ENCODE measurements around the gene MRE11. TPM values are rescaled to one million over a fixed set of nuclear protein-coding genes. Genes with fewer than 3 reads are reported as not detected.

MRE11 gene
- total RNA-seq, 2 experiments from 2014 or later: 42.6 to 62.1 TPM

- POLR2A ChIA-PET: interaction anchor here (1.2 to 1.5 kb wide), 4 partner anchors 8 to 30 kb away, joined by 3 to 5 read pairs (median 4); no protein-coding TSS in a partner anchor
- Histone ChIP-seq H4K20me1 (ENCODE audit: insufficient read depth, low read length) (no peaks in the 10 kb centered on the region), H3K9me2 (ENCODE audit: insufficient read depth, low read length) (no peaks in the 10 kb centered on the region), H3K79me2 (ENCODE audit: insufficient read depth, low read depth, low read length) (no peaks in the 10 kb centered on the region), H3K4me2 (ENCODE audit: low read length) (no peak overlapping the region), H2AFZ (ENCODE audit: low read length) (no peak overlapping the region), H3K36me3 (ENCODE audit: insufficient read depth, low read length) (peaks cover 70% of the 10 kb centered on the region), H3K4me3 (ENCODE audit: low read depth, low read length, poor library complexity, severe bottlenecking) (no peak overlapping the region), H3K4me1 (ENCODE audit: insufficient read depth, low read length, poor library complexity, severe bottlenecking) (no peaks in the 10 kb centered on the region), H3K27ac (ENCODE audit: low read depth, low read length, poor library complexity, severe bottlenecking) (no peak overlapping the region), H3K9me3 (ENCODE audit: low read length) (peaks cover 7% of the 10 kb centered on the region; the same call in 1 of the 2 replicates)
- no TSS peak for BruUV-seq (replicated peaks)
- no peak for TF ChIP-seq EZH2phosphoT487 (IDR thresholded peaks at IDR 0.05; ENCODE audit: borderline replicate concordance, low read depth, low read length)
- TF ChIP-seq, protein P1, sequence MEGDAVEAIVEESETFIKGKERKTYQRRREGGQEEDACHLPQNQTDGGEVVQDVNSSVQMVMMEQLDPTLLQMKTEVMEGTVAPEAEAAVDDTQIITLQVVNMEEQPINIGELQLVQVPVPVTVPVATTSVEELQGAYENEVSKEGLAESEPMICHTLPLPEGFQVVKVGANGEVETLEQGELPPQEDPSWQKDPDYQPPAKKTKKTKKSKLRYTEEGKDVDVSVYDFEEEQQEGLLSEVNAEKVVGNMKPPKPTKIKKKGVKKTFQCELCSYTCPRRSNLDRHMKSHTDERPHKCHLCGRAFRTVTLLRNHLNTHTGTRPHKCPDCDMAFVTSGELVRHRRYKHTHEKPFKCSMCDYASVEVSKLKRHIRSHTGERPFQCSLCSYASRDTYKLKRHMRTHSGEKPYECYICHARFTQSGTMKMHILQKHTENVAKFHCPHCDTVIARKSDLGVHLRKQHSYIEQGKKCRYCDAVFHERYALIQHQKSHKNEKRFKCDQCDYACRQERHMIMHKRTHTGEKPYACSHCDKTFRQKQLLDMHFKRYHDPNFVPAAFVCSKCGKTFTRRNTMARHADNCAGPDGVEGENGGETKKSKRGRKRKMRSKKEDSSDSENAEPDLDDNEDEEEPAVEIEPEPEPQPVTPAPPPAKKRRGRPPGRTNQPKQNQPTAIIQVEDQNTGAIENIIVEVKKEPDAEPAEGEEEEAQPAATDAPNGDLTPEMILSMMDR (conservative IDR thresholded peaks at IDR 0.05; ENCODE audit: low read length): no peak
- intact Hi-C loops (cut with micrococcal nuclease; ENCODE audit: unreplicated experiment): no loop called here
- DNase-seq (ENCODE audit: low spot score): no peak
- CTCF ChIA-PET (ENCODE audit: unreplicated experiment): no interaction called here
These were observed 43.6 kb downstream of the MRE11 start for GRCh38 chr11:94450048-94450447.

DNA sequence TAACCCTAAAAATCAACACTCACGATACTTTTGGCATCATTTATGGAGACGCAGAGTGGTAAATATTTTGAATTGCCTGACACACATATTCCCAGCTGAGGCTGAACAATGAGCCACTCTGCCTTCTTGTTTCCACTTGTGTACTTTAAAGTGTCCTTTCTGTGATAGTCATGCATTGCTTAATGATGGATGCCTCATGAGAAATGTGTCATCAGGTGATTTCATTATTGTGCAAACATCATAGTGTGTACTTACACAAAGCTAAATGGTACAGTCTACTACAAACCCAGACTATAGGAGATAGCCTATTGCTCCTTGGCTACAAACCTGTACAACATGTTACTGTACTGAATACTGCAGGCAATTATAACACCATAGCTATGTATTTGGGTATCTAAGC is 44.2 kb downstream of the MRE11 start:
- ChIA-PET CTCF (ENCODE audit: unreplicated experiment) (no interaction called here), POLR2A (interaction anchor here (0.7 to 1.2 kb wide), 2 partner anchors 21 to 227 kb away, joined by 3 to 4 read pairs; no protein-coding TSS in a partner anchor)
- Histone ChIP-seq H3K4me1 (ENCODE audit: insufficient read depth, low read length, poor library complexity, severe bottlenecking) (no peaks in the 10 kb centered on the region), H3K9me3 (ENCODE audit: low read length) (peaks cover 7% of the 10 kb centered on the region; the same call in 1 of the 2 replicates), H3K79me2 (ENCODE audit: insufficient read depth, low read depth, low read length) (no peaks in the 10 kb centered on the region), H4K20me1 (ENCODE audit: insufficient read depth, low read length) (no peaks in the 10 kb centered on the region), H3K9me2 (ENCODE audit: insufficient read depth, low read length) (no peaks in the 10 kb centered on the region), H3K4me2 (ENCODE audit: low read length) (no peak overlapping the region), H3K4me3 (ENCODE audit: low read depth, low read length, poor library complexity, severe bottlenecking) (no peak overlapping the region), H3K36me3 (ENCODE audit: insufficient read depth, low read length) (peaks cover 69% of the 10 kb centered on the region), H3K27ac (ENCODE audit: low read depth, low read length, poor library complexity, severe bottlenecking) (no peak overlapping the region), H2AFZ (ENCODE audit: low read length) (no peak overlapping the region)
- intact Hi-C loops (cut with micrococcal nuclease; ENCODE audit: unreplicated experiment): no loop called here
- TF ChIP-seq, protein P1 (conservative IDR thresholded peaks at IDR 0.05; ENCODE audit: low read length): no peak
- no peak for TF ChIP-seq EZH2phosphoT487 (IDR thresholded peaks at IDR 0.05; ENCODE audit: borderline replicate concordance, low read depth, low read length)
- no peak for DNase-seq (ENCODE audit: low spot score)
- no TSS peak for BruUV-seq (replicated peaks)

- peaks cover 69% of the 10 kb centered on the region for H3K36me3 ChIP-seq (ENCODE audit: insufficient read depth, low read length)
- BruUV-seq (replicated peaks): no TSS peak
- CTCF ChIA-PET (ENCODE audit: unreplicated experiment): no interaction called here
These were observed 44.6 kb downstream of the MRE11 start for GRCh38 chr11:94449029-94449428.

More at GRCh38 chr11:94449029-94449428, 44.6 kb downstream of the MRE11 start:
- POLR2A ChIA-PET: interaction anchor here (0.7 to 1.2 kb wide), 2 partner anchors 21 to 228 kb away, joined by 3 to 4 read pairs; no protein-coding TSS in a partner anchor
- no peak overlapping the region for H3K4me2 ChIP-seq (ENCODE audit: low read length)
- peaks cover 7% of the 10 kb centered on the region; the same call in 1 of the 2 replicates for H3K9me3 ChIP-seq (ENCODE audit: low read length)
- intact Hi-C loops (cut with micrococcal nuclease; ENCODE audit: unreplicated experiment): no loop called here
- no peaks in the 10 kb centered on the region for H3K4me1 ChIP-seq (ENCODE audit: insufficient read depth, low read length, poor library complexity, severe bottlenecking)
- DNase-seq (ENCODE audit: low spot score): no peak
- TF ChIP-seq, protein P1 (conservative IDR thresholded peaks at IDR 0.05; ENCODE audit: low read length): no peak
- TF ChIP-seq EZH2phosphoT487 (IDR thresholded peaks at IDR 0.05; ENCODE audit: borderline replicate concordance, low read depth, low read length): no peak
- no peaks in the 10 kb centered on the region for H3K9me2 ChIP-seq (ENCODE audit: insufficient read depth, low read length)
- H3K79me2 ChIP-seq (ENCODE audit: insufficient read depth, low read depth, low read length): no peaks in the 10 kb centered on the region
- H2AFZ ChIP-seq (ENCODE audit: low read length): no peak overlapping the region
- H4K20me1 ChIP-seq (ENCODE audit: insufficient read depth, low read length): no peaks in the 10 kb centered on the region
- no peak overlapping the region for H3K4me3 ChIP-seq (ENCODE audit: low read depth, low read length, poor library complexity, severe bottlenecking)
- no peak overlapping the region for H3K27ac ChIP-seq (ENCODE audit: low read depth, low read length, poor library complexity, severe bottlenecking)

Data from OCI-LY7 (cell line).